OCI-LY3 (cell line): ENCODE measurements around the gene TEAD1.

Source experiments
- EZH2phosphoT487 ChIP-seq: fragments of 200-600 bp; shearing (Covaris generic); IDR thresholded peaks from 2 replicates; pipeline ENCODE4 v1.6.1; 2018; ENCODE audit warnings: antibody characterized with exemption, mixed run types, low read depth
- TF ChIP-seq, protein P1 (sequence below): fragments of 200-600, 300-600 bp; sonication (generic); IDR thresholded peaks from 2 replicates; pipeline ENCODE4 v1.5.1; 2014; ENCODE audit warnings: antibody characterized with exemption, low read length, low read depth

- TF ChIP-seq, protein P1, sequence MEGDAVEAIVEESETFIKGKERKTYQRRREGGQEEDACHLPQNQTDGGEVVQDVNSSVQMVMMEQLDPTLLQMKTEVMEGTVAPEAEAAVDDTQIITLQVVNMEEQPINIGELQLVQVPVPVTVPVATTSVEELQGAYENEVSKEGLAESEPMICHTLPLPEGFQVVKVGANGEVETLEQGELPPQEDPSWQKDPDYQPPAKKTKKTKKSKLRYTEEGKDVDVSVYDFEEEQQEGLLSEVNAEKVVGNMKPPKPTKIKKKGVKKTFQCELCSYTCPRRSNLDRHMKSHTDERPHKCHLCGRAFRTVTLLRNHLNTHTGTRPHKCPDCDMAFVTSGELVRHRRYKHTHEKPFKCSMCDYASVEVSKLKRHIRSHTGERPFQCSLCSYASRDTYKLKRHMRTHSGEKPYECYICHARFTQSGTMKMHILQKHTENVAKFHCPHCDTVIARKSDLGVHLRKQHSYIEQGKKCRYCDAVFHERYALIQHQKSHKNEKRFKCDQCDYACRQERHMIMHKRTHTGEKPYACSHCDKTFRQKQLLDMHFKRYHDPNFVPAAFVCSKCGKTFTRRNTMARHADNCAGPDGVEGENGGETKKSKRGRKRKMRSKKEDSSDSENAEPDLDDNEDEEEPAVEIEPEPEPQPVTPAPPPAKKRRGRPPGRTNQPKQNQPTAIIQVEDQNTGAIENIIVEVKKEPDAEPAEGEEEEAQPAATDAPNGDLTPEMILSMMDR, result no peak
- TF ChIP-seq EZH2phosphoT487, result no peak
Observed at GRCh38 chr11:12696911-12697581, 22.8 kb downstream of the TEAD1 start.
